CD4-positive, alpha-beta T cell treated with Interferon alpha-2 for 1 hour (primary cell): ENCODE measurements around the gene AFF2.
"Not testable (repeated sequence)": the region's sequence is repeated elsewhere in the genome, so short reads cannot be mapped to it uniquely, and the experiment has no call there.

ENCODE experiments used
- DNase-seq, 2 donors: peaks; one replicate each; pipeline ENCODE4 v3.0.0-alpha.2; 2020 to 2022

The AFF2 gene

DNA sequence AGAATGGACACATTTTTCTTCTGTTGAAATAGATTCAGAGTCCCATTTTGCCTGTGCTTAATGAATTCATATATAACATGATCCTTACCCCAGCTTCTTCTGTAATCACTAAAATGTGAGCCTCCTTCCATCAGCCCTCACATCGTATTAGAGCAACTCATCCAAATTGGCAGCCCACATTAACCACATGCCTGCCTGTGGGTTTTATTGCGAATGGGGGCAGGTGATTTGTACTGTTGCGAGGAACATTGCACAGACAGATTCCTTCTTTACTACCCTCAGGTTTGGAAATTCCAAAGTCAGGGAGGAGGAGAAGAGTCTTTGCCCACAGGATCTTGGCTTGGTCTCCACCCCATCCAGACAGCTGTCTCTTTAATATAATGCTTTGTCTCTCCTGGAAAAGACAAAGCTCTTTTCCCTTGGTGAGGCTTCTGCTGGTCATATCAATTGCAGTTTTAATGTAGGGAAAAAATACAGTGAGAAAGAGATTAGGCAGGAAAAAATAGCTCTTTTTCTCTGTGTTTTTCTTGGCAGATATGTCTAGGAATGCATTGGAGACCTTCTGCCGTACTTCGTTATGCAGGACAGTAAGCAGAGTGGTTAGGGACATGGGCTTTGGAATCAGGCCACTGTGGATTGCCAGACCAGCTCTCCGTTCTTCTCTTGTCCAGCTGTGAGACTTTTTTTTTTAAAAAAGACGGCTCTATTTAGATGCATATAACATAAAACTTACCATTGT, 371.2 kb downstream of the AFF2 start:
- no peak for DNase-seq

DNA sequence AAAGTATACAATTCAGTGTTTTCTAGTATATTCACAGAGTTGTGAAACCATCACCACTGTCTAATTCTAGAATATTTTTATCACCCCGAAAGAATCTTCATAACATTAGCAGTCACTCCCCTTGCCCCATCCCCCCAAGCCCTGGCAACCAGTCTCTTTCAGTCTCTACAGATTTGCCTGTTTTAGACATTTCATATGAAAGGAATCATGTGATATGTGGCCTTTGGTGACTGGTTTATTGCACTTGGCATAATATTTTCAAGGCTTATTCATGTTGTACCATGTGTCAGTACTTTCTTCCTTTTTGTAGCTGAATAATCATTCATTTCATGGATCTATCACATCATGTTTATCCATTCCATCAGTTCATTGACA, 371.7 kb downstream of the AFF2 start:
- no peak for DNase-seq

DNA sequence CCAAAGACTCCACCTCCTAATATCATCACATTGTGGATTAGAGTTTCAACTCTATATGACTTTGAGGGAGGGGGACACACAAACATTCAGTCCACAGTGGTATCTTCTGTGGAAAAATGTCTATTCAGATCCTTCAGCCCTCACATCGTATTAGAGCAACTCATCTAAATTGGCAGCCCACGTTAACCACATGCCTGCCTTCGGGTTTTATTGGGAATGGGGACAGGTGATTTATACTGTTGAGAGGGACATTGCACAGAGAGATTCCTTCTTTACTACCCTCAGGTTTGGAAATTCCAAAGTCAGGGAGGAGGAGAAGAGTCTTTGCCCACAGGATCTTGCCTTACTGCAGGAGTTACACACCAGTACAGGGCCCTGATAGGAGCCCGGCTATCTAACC, 372.5 kb downstream of the AFF2 start:
- no peak for DNase-seq

DNA sequence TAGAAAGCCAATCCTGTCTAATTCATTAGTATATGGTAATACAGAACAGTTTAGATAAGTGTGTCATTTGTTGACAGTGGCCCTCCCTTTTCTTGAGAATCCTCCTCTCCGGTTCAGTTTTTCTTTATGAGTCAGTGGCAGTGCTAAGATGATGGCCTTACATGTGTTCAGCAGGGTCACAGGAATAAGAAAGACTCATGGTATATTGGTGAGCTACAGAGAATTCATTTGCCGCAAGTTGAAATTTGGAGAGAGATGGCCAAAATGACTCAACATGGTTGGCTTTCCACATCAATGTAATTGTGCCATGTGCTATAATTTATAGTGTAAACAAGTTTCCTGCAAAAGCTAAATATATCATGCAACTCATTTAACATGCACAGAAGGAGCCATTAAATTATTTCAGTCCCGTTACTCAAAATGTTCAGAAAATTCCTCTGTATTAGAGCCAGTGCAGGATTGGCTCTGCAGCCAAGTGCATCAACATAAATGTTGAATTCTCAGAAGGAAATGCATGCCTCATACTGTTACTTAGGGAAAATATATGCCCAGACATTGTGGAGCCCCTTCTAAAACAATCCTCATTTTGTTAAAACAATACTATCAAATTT, 374.3 kb downstream of the AFF2 start:
- DNase-seq: no peak

DNA sequence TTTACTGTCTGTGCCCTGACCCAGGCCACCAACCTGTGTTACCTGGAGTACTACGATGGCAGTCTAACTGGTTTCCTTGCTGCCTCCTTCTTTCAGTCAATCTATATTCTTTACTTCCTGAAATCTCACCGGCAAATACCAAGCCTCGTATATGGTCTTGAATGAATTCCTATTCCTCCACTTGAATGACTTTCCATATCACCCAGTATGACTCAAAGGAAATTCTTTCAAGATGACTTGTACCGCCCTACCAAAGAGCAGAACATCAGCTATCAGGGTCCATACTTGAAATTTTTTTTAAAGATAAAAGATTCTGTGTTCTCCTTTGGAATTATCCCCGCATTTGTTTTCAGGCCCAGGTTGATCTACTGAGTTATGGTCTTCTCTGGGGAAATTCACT, 378.0 kb downstream of the AFF2 start:
- no peak for DNase-seq

DNA sequence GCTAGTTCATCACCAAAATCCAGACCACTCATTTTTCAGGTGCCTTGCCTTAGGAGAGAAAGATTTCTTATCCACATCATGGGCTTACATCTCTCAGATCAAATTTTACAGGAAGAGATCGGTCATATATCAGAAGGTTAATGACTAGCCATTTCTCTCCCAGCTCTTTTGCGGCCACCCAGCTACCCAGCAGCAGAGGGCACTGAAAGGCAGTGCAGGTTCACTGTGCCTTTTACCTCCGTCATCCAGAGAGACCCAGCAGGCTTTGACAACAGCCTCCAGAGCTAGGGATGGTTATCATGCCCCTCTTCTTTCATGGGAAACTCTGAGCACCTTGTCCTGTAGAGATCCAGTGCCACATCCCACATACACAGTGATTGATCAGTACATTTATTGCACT, 384.8 kb downstream of the AFF2 start:
- DNase-seq: no peak

DNA sequence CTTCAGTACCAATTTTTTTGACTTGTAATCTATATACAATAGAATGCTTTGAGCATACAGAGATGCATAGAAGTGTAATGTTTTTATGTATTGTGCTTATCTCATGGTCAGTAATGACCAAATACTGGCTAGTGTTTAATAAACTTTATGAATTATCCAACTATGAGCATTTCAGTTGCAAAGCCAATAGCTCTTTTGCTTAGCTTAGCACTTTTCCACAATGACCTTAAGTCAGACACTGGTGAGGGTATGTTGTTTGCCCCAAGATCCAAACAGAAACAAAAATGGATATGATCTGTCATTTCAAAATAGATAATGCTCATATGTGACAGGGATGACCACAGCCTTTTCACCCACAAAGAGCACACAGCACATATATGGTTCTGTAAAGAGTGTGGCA, 393.0 kb downstream of the AFF2 start:
- DNase-seq: no peak

DNA sequence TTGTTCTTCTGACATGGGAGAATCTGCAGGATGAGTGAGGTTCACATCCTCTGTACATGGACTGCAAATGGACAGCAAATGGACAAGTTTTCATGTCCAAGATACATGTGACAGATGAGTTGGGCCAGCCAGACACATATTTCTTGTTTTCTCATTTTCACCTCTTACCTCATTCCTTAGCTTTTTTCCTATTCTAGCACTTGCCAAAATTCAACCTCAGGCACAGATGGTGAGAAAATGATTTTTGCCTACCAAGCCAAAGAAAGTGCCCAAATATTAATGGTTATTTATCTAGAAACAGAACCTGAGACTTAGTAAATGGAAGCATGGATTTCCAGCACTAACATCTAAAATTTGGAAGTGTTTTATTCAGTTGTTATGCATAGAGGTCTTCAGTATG, 402.2 kb downstream of the AFF2 start:
- no peak for DNase-seq

DNA sequence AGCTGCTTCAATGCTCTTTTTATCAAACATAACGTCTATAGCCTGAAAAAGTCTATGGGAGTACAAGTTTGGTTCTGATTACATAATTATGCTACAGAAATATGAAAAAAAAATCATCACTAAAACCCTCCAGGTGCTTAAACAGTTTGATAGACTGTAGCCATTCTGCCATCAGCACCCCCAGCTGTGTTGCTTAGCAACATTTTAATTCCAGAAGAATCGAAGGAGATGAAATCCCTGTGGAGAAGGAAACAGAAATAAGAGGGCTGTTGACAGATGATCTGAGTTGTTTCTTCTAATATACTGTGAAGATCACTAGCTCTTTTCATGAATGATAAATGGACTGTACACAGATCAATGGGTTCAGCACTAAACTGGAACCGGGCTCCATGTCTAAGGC, 402.8 kb downstream of the AFF2 start:
- DNase-seq: no peak

DNA sequence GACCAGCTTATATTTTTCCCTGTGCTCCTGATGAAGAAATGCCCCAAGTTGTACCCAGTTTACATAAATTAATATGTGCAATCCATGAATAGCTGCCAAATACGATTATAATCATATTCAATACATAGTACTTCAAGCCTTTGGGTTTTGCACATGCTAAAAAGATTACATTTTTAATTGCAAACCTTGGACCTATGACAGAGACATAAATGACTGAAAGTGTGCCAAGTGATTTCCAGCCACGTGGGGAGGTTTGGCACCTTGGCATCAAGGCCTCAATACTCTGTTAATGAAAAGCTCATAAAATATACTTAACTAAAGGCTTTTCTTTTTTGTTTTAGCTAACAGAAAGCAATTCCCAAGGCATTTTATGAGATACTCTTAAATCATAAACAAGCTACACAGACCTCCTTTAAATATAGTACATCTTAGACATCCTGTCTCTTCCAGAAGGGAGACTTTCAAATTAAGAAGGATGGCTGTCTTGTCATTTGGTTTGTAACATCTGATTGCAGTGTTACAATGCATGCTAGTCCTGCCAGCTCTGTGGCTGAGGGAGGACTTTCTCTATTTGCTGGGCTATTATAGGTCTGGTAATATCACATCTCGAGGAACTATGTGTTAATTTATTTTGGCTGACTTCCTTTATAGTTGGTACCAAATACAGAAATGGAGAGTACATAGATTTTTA, 404.1 kb downstream of the AFF2 start:
- no peak for DNase-seq

DNA sequence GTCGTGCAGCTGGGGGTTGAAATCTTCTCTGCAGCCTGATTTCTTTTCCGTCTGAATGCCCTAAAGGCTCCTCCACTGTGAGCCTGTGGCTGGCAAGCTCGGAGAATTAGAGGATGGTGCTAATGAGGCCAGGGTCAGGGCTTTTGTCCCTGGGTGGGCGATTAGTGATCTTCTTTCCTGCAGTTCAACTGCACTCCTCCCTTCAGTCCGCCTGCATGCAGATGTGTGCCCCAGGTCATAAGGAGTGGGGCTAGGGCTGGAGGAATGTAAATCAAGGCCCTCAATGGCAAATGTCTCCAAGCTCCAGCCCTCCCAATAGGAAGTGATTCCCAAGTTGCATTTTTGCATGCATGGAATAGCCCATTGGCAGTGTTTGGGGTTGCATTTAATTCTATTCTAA, 405.0 kb downstream of the AFF2 start:
- no peak for DNase-seq

DNA sequence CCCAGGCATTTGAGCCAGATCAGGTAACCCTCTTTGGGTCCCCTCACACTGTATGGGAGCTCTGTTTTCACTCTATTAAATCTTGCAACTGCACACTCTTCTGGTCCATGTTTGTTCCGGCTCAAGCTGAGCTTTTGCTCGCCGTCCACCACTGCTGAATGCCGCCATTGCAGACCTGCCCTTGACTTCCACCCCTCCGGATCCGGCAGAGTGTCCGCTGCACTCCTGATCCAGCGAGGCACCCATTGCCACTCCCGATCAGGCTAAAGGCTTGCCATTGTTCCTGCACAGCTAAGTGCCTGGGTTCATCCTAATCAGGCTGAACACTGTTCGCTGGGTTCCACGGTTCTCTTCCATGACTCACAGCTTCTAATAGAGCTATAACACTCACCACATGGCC, 406.2 kb downstream of the AFF2 start:
- DNase-seq: not testable (repeated sequence)

DNA sequence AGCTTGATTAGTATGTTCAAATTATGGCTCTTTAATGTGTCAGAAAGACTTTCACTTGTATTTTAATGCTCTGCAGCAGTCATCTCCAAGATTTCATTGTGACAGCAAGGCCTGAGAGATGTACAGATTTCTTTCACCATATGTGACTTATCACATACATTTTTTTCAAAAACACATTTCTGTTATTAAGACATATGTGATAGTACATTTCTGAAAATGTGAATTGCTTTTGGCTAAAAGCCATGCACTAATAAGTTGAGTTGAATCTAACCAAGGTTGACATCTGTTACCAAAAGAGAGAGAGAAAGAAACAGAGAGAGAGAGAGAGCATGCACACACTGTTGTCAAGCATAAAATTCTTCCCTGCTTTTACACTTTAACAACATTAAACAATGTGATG, 409.3 kb downstream of the AFF2 start:
- DNase-seq: no peak

DNA sequence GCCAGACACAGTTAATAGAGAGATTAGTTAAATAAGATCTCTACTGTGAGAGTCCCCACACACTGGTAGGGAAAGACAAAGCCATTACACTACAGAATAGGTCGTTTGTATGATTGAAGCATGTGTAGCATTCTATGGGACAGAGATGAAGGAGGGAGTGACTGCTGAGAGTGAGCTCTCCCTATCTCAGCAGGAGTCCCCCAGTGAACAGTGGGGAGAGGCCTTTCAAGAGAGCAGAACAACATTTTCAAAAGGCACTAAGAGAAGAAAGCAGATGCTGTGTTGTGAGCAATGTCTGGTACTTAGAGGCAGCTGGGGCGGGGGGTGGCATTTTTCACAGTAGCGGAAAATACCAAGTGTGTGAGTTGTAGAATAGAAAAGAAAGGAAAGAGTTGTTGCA, 413.6 kb downstream of the AFF2 start:
- DNase-seq: no peak

DNA sequence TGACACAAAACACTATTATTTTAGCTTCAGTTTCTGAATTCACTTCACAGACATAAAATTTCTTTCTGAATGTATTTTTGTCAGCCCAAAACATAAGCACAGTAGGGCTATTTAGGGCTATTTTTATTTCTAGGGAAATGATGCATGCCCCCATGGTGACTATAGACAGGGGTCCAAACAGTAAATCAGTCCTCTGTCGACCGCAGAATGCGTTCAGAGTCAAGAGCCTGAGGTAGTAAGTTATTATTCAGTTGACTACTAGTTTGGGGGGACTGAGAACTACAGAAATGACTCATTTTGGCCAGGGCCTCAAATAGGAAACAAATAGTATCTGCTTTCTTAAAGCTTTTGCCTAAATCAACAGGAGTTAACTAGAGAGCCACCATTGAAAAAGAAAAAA, 414.4 kb downstream of the AFF2 start:
- DNase-seq: no peak

DNA sequence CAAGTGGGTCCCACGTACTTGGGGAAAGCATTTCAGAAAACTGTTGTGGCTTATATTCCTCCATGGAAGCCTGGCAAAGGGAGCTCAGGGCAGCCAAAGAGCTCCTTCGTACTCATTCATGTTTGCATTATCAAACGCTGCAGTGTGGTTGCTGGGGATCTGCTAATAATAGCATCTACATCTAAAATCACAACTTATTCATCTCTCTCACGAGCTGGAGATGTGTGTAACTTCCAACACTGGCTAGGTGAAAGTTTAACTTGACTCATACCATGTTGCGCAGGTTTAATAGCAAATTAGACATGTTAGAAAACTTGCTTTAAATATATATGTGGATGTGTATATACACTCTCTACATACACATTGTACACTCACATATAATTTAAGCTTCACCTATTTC, 415.1 kb downstream of the AFF2 start:
- DNase-seq: no peak

DNA sequence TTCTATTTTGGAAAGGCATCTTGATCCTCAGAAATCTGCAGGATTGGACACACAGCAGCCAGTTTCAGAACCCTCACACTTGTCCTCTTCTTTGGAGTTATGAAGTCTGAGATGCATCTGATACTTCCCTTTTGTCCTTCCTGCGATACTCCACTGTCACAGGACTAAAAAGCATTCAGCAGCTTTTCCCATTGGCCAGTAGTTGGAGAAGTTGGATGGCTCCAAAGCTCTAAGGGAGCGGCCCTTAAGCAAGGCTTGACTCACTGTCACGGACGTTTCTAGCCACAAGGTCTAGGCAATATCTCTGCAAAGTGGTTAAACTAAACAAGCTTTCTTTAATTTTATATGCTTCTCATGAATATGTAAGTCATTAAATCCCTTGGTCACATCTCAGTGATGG, 417.0 kb downstream of the AFF2 start:
- DNase-seq: no peak

DNA sequence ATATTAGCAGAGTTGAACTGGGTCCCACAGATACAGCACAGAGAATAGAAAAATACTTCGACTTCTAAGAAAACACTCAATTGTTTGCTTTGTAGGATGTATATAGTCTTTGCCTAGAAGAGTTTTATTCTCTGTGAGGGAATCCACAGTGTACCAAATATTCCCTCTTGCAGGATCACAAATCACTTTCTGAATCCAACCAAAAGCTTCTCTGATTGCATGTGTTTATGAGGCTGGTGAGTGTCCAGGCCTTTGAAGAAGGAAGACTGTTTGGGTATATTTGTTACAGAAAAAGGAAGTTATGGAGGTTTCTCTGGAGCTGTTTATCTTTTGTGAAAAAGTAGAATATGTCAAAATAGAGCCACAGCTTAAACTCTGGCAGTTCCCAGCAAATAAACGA, 423.2 kb downstream of the AFF2 start:
- DNase-seq: no peak

DNA sequence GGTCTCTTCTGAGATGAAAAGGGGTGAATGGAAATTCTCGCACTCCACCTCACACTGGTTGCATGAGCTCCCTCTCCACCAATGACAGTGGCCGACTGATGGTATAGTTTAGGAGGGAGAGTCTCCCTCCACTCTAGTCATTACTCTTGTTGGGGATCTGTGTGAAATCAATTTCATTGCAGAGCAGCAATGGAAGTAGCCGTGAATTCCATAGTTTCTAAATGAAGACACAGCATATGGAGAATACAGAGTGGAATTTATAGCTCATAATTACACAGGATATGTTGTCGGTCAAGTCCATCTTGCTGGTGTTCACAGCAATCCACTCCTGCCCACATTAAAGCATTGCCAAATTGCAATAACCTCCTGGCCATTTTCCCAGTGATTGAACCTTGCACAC, 426.0 kb downstream of the AFF2 start:
- no peak for DNase-seq

DNA sequence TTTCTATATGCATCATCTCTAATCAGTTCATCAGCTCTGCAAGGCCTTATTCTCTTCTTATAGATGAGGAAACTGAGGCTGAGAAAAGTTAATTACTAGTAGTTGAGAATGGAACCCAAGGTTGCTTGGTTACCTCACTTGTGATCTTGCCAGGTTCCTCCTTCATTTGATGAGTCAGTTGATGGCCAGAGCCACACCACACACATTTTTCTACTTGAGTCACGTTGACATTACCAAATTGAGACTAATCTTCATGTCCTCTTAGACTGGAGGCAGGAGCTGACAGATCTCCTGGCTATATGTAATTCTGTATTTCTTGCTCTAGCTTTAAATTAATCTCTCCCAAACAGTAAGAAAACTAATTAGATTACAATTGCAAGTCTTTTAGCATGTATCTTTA, 428.4 kb downstream of the AFF2 start:
- no peak for DNase-seq

DNA sequence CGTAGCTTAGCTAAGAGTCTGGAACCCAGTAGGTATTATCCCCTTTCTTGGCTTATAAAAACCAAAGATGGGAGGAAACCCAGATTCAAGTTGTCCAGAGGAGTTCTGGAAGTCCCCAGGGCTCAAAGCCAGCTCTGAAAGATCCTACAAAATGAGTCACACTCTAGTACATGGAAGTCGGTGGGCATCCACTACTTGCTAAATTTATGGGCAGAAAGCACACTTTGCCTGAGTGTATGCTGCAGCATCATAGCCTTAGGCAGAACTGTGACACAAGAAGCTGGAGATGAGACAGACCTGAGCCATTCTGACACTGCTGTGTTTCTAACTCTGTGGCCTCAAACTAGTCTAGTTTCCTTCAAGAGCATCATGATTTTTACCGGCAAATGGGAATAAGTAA, 429.3 kb downstream of the AFF2 start:
- no peak for DNase-seq

DNA sequence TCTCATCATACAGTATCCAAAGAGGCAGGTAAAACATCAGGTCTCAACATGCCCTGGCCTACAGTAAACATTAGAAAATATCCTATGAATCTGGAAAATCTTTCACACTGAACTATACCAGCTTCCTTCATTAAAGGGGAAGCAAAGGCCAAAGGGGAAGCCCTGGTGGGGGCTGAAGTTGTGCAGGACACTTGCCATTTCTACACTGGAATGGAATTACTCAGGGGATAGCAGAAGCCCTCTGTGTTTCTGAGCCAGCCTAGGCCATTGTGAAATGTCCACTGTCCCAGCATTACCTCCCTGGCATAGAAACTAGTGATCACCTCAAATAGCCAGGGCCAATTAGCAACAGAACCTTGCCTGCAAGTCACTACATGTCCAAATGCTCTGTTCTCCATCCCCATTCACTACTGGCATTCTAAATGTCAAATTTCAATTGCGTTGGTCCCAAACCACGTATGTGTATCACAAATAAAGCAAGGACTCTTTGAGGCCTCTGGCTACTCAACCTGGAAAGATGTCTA, 429.9 kb downstream of the AFF2 start:
- no peak for DNase-seq

DNA sequence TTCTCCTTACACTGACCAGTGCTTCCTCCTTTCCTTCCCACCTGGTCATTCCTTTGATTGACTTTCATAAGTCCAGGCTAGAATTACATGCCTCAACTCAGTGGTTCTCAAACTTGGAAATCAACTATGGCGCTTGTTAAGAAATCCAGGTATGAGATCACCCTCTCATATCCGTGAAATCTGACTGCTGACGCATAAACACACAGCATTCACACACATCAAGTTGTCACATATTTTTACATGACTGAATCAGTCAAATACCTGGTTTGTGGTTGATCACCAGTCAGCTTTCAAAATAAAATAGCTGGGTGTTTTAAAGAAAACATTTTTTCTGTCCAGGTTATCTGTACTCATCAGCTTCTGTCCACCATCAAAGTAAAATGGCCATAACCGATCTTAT, 433.5 kb downstream of the AFF2 start:
- no peak for DNase-seq

DNA sequence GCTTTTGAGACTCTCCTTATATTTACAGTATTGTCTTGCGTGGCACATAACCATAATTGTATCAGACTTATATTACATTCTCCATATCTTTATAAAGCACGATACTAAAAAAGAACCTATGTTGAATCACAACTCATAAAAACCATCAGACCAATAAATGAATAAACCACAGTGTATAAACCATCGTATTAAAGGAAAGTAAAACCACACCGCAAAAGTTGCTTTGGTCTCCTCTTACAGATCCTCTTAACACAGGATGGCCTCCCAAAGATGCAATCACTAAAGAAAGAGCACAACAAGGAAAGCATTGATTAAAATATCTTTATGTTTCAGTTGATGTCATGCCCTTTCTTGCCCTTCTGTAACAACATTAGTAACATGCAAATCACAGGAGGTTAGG, 437.9 kb downstream of the AFF2 start:
- DNase-seq: no peak
